Vagina (tissue), 2 donors: ENCODE measurements around the gene CNTN3.

Source experiments
- CTCF ChIP-seq, 3 experiments: fragments of 450-650 bp in 2 of 3; fragments of 200-600 bp in 1 of 3; sonication (generic) in 1 of 3; IDR thresholded peaks; one replicate each; pipeline ENCODE4 v1.5.1; 2017 to 2019; ENCODE audit warnings: antibody characterized with exemption in 3 of 3, mild to moderate bottlenecking in 2 of 3, moderate library complexity in 2 of 3
- POLR2A ChIP-seq, 2 donors: fragments of 450-650 bp; IDR thresholded peaks; one replicate each; pipeline ENCODE4 v1.6.1; 2017; ENCODE audit warnings: antibody characterized with exemption in 2 of 2, mild to moderate bottlenecking in 2 of 2, moderate library complexity in 2 of 2

DNA sequence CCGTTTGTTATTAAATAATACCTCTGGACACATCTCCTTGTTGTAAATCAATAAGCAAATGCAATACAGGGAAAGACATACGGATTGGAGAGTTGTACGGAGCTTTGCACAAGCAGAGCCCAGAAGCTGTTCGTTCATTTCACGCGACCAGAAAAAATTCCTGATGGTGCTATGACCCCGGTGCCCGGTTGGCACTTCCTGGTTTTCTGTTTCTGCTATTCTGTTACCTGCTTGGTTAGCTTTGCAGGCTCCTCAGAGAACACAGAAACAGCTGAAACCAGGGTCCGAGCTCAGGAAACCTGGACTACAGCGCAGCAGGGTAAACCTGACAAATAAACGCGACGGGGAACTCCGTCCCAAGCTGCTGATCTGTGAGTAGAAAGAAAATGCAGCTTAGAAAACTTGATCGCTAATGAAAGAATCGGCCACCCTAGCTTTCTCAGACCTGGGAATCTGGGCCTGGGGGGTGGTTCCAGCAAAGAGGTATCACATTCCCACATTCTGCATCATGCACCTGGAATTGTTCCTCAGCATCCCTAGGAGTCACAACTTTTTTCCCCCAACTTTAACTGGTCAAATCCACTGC is 845 bp downstream of the CNTN3 start:
- TF ChIP-seq CTCF (IDR thresholded peaks at IDR 0.05) (no peak), POLR2A (IDR thresholded peaks at IDR 0.05) (no peak)
